ENCODE results near the gene RIPK4. TPM values are rescaled to one million over a fixed set of nuclear protein-coding genes. Genes with fewer than 3 reads are reported as not detected.
A peak's percentile ranks its signal among the peaks of the same experiment; 100 is the strongest.

Gene RIPK4
- total and polyA plus RNA-seq, 2 of the 13 experiments (the other 11 are each of a cell fraction or from before 2014, with no cell fraction given) = 3.1 to 4.9 TPM

GRCh38 chr21:41766883-41767605, at the start of gene RIPK4 (continued):
- no peak for TF ChIP-seq CEBPZ (IDR thresholded peaks at IDR 0.05; ENCODE audit: low read length)
- TF ChIP-seq SETDB1 (CRISPR knock-in tag; IDR thresholded peaks at IDR 0.05; ENCODE audit: borderline replicate concordance) = no peak
- peak; percentile 14; the same call in 1 of the 2 replicates for TF ChIP-seq SOX5 (CRISPR knock-in tag; IDR thresholded peaks at IDR 0.05; ENCODE audit: borderline replicate concordance)
- TF ChIP-seq ZFP41 (CRISPR knock-in tag; IDR thresholded peaks at IDR 0.05; ENCODE audit: borderline replicate concordance) = no peak
- TF ChIP-seq PCBP1 (IDR thresholded peaks at IDR 0.05; ENCODE audit: borderline replicate concordance, low read depth, low read length) = no peak
- peak; percentile 48; the same call in 1 of the 2 replicates for TF ChIP-seq ARID5B (CRISPR knock-in tag; IDR thresholded peaks at IDR 0.05)
- TF ChIP-seq RNF219 (CRISPR knock-in tag; IDR thresholded peaks at IDR 0.05) = no peak
- TF ChIP-seq KLF12 (CRISPR knock-in tag; IDR thresholded peaks at IDR 0.05; ENCODE audit: borderline replicate concordance) = no peak; the same call in none of the 2 replicates
- TF ChIP-seq MXI1 (IDR thresholded peaks at IDR 0.05; ENCODE audit: borderline replicate concordance, low read depth, low read length) = no peak; the same call in 2 of the 3 replicates
- TF ChIP-seq ZNF180 (CRISPR knock-in tag; IDR thresholded peaks at IDR 0.05; ENCODE audit: borderline replicate concordance, low read depth) = peak; percentile 45; the same call in 1 of the 2 replicates
